Upper lobe of left lung (tissue), 4 donors: ENCODE data around the gene NACC2.

Source experiments
- CTCF ChIP-seq, 6 experiments: fragments of 450-650 bp in 4 of 6; fragments of 200-600 bp in 2 of 6; sonication (generic) in 2 of 6; IDR thresholded peaks; one replicate each; pipeline ENCODE4 v1.5.1; 2016 to 2019; ENCODE audit warnings: antibody characterized with exemption in 6 of 6
- EP300 ChIP-seq, 4 donors: sonication (generic); formaldehyde crosslinking; IDR thresholded peaks; one replicate each; pipeline ENCODE4 v1.5.1; 2017; ENCODE audit warnings: antibody characterized with exemption in 4 of 4, control low read depth in 2 of 4
- POLR2A ChIP-seq, 4 donors: fragments of 450-650 bp; IDR thresholded peaks; one replicate each; pipeline ENCODE4 v1.5.1; 2016 to 2017; ENCODE audit warnings: antibody characterized with exemption in 4 of 4, mild to moderate bottlenecking in 2 of 4
- POLR2AphosphoS5 ChIP-seq, 2 donors: sonication (generic); formaldehyde crosslinking; IDR thresholded peaks; one replicate each; pipeline ENCODE4 v1.5.1; 2017; ENCODE audit warnings: antibody characterized with exemption in 2 of 2

GRCh38 chr9:136091582-136092352 lies 3.3 kb downstream of the NACC2 start:
- no peak for TF ChIP-seq CTCF (IDR thresholded peaks at IDR 0.05)
- TF ChIP-seq POLR2AphosphoS5 (IDR thresholded peaks at IDR 0.05): no peak
- no peak for TF ChIP-seq POLR2A (IDR thresholded peaks at IDR 0.05)
- no peak for TF ChIP-seq EP300 (IDR thresholded peaks at IDR 0.05)
